ENCODE results near the gene NES. TPM values are rescaled to one million over a fixed set of nuclear protein-coding genes. Genes with fewer than 3 reads are reported as not detected.
A peak's percentile ranks its signal among the peaks of the same experiment; 100 is the strongest.

Gene NES, protein sequence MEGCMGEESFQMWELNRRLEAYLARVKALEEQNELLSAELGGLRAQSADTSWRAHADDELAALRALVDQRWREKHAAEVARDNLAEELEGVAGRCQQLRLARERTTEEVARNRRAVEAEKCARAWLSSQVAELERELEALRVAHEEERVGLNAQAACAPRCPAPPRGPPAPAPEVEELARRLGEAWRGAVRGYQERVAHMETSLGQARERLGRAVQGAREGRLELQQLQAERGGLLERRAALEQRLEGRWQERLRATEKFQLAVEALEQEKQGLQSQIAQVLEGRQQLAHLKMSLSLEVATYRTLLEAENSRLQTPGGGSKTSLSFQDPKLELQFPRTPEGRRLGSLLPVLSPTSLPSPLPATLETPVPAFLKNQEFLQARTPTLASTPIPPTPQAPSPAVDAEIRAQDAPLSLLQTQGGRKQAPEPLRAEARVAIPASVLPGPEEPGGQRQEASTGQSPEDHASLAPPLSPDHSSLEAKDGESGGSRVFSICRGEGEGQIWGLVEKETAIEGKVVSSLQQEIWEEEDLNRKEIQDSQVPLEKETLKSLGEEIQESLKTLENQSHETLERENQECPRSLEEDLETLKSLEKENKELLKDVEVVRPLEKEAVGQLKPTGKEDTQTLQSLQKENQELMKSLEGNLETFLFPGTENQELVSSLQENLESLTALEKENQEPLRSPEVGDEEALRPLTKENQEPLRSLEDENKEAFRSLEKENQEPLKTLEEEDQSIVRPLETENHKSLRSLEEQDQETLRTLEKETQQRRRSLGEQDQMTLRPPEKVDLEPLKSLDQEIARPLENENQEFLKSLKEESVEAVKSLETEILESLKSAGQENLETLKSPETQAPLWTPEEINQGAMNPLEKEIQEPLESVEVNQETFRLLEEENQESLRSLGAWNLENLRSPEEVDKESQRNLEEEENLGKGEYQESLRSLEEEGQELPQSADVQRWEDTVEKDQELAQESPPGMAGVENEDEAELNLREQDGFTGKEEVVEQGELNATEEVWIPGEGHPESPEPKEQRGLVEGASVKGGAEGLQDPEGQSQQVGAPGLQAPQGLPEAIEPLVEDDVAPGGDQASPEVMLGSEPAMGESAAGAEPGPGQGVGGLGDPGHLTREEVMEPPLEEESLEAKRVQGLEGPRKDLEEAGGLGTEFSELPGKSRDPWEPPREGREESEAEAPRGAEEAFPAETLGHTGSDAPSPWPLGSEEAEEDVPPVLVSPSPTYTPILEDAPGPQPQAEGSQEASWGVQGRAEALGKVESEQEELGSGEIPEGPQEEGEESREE (N-terminal part only)
- total RNA-seq (2021; ENCODE audit: unreplicated experiment) = 56.3 TPM
- 61.1 TPM for polyA plus RNA-seq (2012; ENCODE audit: insufficient read length)
- percentile 93 among the genes with signal in this experiment for Bru-seq, nascent RNA
- BruChase-seq, experiment 1, labeled RNA remaining after a 2-hour chase = percentile 98 among the genes with signal in this experiment
- percentile 98 among the genes with signal in this experiment for BruChase-seq, experiment 2, labeled RNA remaining after a 6-hour chase
- long read RNA-seq, full-length matches to known transcripts = 18 of 32 reads
- long read RNA-seq, partial matches to known transcripts = 0 of 32 reads
- long read RNA-seq, other reads (novel, unspliced or antisense) = 14 of 32 reads

DNA sequence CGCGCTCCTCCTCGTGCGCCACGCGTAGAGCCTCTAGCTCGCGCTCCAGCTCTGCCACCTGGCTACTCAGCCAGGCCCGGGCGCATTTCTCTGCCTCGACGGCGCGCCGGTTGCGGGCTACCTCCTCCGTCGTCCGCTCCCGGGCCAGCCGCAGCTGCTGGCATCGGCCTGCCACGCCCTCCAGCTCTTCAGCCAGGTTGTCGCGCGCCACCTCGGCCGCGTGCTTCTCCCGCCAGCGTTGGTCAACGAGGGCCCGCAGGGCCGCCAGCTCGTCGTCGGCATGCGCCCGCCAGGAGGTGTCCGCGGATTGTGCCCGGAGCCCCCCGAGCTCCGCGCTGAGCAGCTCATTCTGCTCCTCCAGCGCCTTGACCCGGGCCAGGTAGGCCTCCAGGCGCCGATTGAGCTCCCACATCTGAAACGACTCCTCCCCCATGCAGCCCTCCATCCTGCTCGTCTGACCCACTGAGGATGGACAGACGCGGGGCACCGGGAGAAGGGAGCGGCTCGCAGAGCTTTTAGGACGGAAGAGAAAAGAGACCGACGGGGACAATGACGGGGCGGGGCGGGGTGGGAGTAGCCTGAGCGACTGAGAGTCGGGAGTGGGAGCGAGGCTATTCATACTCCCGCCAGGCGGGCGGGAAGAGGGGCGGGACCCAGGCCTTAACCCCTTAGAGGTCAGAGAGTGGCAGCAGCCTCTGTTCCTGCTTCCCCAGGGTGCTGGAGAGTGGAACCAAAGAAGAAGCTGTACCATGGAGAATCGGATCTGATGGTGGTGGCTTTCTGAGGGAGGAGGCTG, at the start of gene NES:
NES (minus strand) TSS at position 588 of the 796 bp plus-strand sequence; CDS start at position 445, 143 bp downstream.
- ATAC-seq = peak; percentile 71
- peak within 1 kb of the TSS; percentile 37 to 57 for H3K4me3 ChIP-seq (ENCODE audit: low read depth in 2 of 2, low read length in 2 of 2)

More for the DNA sequence above, at the start of gene NES:
- no peak for DNase-seq (ENCODE audit: low read depth, low spot score)
- no peaks in the 10 kb centered on the region for H3K36me3 ChIP-seq (ENCODE audit: control insufficient read depth, insufficient read depth, low read length)
- CTCF ChIA-PET = interaction anchor here (0.6 to 3.6 kb wide), 13 partner anchors 9 to 190 kb away, joined by 3 to 47 read pairs (median 6); no protein-coding TSS in a partner anchor
- H3K27ac ChIP-seq (ENCODE audit: low read length) = peak within 1 kb of the TSS; percentile 72
- in situ Hi-C loops (cut with HindIII; ENCODE audit: low pct_unique_long_range_greater_than_20kb, low sequenced_read_pairs) (no loop called here), intact Hi-C loops (cut with micrococcal nuclease; ENCODE audit: unreplicated experiment) (loop anchor here (1.0 kb wide), 1 partner anchor 17 kb away; no protein-coding TSS in a partner anchor)
- BruUV-seq (replicated peaks) = TSS peak; percentile 81
- H3K4me1 ChIP-seq (ENCODE audit: control insufficient read depth, insufficient read depth, low read length) = peaks cover 18% of the 10 kb centered on the region
- H3K9me3 ChIP-seq (ENCODE audit: control insufficient read depth, insufficient read depth, low read depth, low read length) = no peaks in the 10 kb centered on the region
- POLR2A ChIA-PET = interaction anchor here (0.5 to 1.0 kb wide), 7 partner anchors 17 to 86 kb away, joined by 4 to 10 read pairs (median 5); partner anchors contain the start of gene METTL25B
- TF ChIP-seq, protein P1, sequence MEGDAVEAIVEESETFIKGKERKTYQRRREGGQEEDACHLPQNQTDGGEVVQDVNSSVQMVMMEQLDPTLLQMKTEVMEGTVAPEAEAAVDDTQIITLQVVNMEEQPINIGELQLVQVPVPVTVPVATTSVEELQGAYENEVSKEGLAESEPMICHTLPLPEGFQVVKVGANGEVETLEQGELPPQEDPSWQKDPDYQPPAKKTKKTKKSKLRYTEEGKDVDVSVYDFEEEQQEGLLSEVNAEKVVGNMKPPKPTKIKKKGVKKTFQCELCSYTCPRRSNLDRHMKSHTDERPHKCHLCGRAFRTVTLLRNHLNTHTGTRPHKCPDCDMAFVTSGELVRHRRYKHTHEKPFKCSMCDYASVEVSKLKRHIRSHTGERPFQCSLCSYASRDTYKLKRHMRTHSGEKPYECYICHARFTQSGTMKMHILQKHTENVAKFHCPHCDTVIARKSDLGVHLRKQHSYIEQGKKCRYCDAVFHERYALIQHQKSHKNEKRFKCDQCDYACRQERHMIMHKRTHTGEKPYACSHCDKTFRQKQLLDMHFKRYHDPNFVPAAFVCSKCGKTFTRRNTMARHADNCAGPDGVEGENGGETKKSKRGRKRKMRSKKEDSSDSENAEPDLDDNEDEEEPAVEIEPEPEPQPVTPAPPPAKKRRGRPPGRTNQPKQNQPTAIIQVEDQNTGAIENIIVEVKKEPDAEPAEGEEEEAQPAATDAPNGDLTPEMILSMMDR (IDR thresholded peaks at IDR 0.05) = no peak
- TF ChIP-seq REST (IDR thresholded peaks at IDR 0.05; ENCODE audit: insufficient read depth in 1 of 2, low read depth in 2 of 2, low read length in 1 of 2) (no peak), POLR2AphosphoS5 (IDR thresholded peaks at IDR 0.05; ENCODE audit: low read depth, low read length) (0 out of 2 replicates have a peak, but pooled peaks have one; percentile 42), TCF7L2 (IDR thresholded peaks at IDR 0.05; ENCODE audit: low read depth, low read length) (no peak), SIN3A (IDR thresholded peaks at IDR 0.05; ENCODE audit: borderline replicate concordance, insufficient read depth, low read depth, low read length) (no peak)
- no peaks in the 10 kb centered on the region for H3K27me3 ChIP-seq (ENCODE audit: control insufficient read depth, insufficient read depth, low read length)
